ENCODE results near the gene LSR.

DNA sequence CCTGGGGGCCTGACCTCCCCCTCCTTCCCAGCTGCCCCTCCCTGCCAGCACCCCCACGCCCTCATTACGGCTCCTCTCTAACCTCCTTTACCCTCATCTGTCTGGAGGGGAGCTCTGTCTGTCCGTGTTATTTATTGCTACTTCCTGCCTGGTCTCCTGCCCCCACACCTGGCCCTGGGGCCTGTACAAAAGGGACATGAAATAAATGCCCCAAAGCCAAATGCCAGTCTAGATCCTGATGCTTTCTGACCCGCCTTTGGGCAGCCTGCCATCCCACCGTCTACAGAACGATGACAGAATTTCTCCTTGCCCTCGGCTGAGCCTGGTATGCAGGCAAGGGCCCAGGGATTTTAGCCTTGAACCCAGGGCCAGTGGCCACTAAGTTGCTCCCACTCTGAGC is 64.8 kb downstream of the LSR start:
- TF ChIP-seq, protein P1, sequence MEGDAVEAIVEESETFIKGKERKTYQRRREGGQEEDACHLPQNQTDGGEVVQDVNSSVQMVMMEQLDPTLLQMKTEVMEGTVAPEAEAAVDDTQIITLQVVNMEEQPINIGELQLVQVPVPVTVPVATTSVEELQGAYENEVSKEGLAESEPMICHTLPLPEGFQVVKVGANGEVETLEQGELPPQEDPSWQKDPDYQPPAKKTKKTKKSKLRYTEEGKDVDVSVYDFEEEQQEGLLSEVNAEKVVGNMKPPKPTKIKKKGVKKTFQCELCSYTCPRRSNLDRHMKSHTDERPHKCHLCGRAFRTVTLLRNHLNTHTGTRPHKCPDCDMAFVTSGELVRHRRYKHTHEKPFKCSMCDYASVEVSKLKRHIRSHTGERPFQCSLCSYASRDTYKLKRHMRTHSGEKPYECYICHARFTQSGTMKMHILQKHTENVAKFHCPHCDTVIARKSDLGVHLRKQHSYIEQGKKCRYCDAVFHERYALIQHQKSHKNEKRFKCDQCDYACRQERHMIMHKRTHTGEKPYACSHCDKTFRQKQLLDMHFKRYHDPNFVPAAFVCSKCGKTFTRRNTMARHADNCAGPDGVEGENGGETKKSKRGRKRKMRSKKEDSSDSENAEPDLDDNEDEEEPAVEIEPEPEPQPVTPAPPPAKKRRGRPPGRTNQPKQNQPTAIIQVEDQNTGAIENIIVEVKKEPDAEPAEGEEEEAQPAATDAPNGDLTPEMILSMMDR (IDR thresholded peaks at IDR 0.05) = no peak
- no peak for TF ChIP-seq POLR2A (IDR thresholded peaks at IDR 0.05; ENCODE audit: low read depth)

Data from esophagus muscularis mucosa (tissue), 3 donors.